Measurements from ENCODE around the gene SRD5A3.

- TF ChIP-seq CTCF (IDR thresholded peaks at IDR 0.05; ENCODE audit: insufficient read depth, low read depth, low read length) (no peak), EZH2 (IDR thresholded peaks at IDR 0.05; ENCODE audit: insufficient read depth, low read length) (no peak)
Measured at GRCh38 chr4:55323375-55323774, 22.7 kb upstream of the SRD5A3 start.
